ENCODE data around the gene LARP1.
"Not testable (repeated sequence)": the region's sequence is repeated elsewhere in the genome, so short reads cannot be mapped to it uniquely, and the experiment has no call there.

The LARP1 gene

DNA sequence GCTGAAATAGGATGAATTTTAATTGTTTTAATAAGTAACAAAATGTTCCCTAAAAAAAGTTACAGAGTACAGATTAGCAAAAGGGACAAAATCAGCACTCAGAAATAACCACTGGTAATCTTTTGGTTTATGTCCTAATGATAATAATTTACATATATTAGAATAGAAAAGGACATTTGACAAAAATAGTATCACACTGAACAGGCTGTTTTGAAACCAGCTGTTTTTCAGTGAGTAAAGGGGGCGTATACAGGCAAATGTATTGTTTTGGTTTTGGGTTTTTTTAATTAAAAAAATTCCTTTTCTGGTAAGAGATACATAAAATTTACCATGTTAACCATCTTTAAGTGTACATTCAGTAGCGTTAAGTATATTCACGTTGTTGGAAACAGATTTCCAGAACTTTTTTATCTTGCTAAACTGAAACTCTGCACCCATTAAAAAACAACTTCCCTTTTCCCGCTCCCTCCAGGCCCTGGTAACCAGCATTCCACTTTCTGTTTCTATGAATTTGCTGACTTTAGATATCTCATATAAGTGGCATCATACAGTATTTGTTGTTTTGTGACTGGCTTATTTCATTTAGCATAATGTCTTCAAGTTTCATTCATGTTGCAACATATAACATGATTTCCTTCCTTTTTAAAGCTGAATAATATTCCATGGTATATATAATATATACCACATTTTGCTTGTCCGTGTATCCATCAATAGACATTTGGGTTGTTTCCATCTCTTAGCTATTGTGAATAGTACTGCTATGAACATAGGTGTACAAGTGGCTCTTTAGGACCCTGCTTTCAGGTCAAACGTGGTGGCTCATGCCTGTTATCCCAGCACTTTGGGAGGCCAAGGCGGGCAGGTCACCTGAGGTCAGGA lies 20.6 kb upstream of the LARP1 start:
- DNase-seq (ENCODE audit: low read depth in 2 of 2): no peak

DNA sequence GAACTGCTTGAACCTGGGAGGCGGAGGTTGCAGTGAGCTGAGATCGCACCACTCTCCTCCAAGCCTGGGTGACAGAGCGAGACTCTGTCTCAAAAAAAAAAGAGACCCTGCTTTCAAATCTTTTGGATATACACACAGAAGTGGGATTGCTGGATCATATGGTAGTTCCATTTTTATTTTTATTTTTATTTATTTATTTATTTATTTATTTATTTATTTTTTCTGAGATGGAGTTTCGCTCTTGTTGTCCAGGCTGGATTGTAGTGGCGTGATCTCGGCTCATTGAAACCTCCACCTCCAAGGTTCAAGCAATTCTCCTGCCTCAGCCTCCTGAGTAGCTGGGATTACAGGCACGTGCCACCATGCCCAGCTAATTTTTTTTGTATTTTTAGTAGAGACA lies 19.8 kb upstream of the LARP1 start:
- DNase-seq (ENCODE audit: low read depth in 2 of 2): not testable (repeated sequence)

- not testable (repeated sequence) for DNase-seq (ENCODE audit: low read depth in 2 of 2)
Measured at GRCh38 chr5:154736372-154736771, 18.8 kb upstream of the LARP1 start.

DNA sequence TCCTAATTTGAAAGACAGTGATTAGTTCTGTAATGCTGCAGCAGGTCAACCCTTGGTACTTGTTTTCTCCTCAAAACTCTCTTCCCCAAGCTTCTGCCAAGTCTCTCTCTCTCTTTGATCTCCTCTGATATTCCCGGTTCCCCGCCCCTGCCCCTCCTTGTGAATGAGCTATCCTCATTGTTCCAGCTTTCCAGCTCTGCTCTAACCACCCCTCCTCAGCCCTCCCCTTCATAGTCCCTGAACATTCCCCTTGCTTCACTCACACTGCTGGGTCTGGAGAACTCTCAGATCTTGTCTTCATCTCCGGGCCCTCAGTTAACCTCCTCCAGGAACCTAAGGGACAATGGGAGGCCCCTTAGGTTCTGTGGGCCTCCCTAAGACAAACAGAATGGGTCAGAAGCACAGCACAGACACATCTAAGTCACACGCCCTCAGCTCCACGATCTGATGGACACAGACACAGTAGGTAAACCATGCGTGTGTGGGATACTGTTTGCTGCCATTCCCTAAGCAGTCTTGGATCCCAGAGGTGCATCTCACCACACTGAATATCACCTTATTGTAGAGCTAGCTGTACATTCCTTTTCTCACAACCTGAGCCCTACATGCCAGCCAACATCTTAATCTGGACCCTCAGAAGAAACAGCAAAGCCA lies 17.4 kb upstream of the LARP1 start:
- no peak for DNase-seq (ENCODE audit: low read depth in 2 of 2)

- no peak for DNase-seq (ENCODE audit: low read depth in 2 of 2)
Measured at GRCh38 chr5:154740483-154740882, 14.7 kb upstream of the LARP1 start.

DNA sequence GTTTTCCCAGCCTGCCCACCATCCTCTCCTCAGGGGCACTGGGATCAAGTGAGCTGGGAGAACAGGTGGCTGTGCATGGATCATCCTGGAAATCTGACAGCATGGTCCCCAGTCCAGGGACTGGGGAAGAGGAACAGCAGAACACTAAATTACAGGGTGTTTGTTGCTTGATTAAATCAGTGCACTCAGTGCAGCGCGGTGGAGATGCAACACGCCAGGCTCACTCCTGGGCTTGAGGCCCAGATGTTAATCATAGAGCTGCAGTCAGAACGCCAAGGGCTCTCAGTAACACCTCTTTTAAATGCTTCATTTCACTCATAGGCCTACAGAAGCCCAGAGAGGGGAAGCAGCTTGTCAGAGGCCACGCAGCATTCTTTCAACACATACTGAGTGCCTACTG lies 14.2 kb upstream of the LARP1 start:
- no peak for DNase-seq (ENCODE audit: low read depth in 2 of 2)

DNA sequence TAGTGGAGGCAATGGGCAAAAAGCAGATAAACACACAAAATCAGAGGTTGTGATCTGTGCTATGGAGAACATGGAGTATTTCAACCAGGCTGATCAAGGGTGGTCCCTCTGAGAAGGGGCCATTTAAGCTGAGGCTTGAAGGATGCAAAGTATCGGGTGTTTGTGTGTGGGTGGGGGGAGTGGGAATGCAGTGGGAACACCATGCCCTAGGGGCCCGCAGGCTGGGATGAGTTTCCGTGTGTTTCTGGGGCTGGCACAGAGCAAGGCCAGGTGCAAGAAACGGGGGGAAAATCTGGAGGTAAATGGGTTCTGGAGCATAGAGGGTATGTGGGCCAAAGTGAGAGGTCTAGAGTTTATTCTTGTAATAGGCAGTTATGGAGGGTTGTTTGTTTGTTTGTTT lies 13.8 kb upstream of the LARP1 start:
- no peak for DNase-seq (ENCODE audit: low read depth in 2 of 2)

- DNase-seq (ENCODE audit: low read depth in 2 of 2): no peak
Measured at GRCh38 chr5:154743812-154744211, 11.4 kb upstream of the LARP1 start.

- DNase-seq (ENCODE audit: low read depth in 2 of 2): no peak
Measured at GRCh38 chr5:154745349-154745748, 9.8 kb upstream of the LARP1 start.

DNA sequence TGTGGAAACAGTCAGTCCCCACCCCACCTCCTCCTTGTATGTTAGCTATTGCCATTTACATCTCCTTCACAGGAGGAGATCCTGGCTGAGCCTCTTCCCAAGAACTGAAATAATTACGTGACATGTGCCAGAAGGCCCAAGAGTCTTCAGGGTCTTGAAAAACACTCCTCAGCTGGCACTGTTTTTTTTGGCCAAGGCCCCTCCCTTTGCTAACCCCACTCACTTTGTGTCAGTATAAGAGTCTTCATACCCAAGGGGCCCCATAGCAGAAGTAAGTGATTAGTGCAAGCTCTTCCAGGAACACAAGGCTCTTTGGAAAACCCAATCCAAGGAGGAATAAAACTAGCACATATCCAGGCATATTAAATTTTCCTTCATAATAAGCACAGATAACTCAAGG lies 5.7 kb upstream of the LARP1 start:
- DNase-seq (ENCODE audit: low read depth in 2 of 2): no peak

DNA sequence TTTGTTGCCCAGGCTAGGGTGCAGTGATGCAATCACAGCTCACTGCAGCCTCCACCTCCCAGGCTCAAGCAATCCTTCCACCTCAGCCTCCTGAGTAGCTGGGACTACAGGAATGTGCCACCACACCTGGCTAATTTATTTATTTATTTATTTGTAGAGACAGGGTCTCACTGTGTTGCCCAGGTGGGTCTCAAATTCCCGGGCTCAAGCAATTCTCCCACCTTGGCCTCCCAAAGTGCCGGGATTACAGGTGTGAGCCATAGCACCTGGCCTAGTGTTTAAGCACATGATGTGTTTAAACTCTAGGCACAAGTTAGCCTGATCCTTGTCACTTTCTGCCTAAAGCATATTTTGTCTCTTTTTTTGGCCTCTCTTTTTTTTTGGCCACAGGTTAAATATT lies 4.5 kb upstream of the LARP1 start:
- not testable (repeated sequence) for DNase-seq (ENCODE audit: low read depth in 2 of 2)

- DNase-seq (ENCODE audit: low read depth in 2 of 2): no peak
Measured at GRCh38 chr5:154751854-154752253, 3.3 kb upstream of the LARP1 start.

- DNase-seq (ENCODE audit: low read depth in 2 of 2): no peak
Measured at GRCh38 chr5:154753792-154754191, 1.4 kb upstream of the LARP1 start.

DNA sequence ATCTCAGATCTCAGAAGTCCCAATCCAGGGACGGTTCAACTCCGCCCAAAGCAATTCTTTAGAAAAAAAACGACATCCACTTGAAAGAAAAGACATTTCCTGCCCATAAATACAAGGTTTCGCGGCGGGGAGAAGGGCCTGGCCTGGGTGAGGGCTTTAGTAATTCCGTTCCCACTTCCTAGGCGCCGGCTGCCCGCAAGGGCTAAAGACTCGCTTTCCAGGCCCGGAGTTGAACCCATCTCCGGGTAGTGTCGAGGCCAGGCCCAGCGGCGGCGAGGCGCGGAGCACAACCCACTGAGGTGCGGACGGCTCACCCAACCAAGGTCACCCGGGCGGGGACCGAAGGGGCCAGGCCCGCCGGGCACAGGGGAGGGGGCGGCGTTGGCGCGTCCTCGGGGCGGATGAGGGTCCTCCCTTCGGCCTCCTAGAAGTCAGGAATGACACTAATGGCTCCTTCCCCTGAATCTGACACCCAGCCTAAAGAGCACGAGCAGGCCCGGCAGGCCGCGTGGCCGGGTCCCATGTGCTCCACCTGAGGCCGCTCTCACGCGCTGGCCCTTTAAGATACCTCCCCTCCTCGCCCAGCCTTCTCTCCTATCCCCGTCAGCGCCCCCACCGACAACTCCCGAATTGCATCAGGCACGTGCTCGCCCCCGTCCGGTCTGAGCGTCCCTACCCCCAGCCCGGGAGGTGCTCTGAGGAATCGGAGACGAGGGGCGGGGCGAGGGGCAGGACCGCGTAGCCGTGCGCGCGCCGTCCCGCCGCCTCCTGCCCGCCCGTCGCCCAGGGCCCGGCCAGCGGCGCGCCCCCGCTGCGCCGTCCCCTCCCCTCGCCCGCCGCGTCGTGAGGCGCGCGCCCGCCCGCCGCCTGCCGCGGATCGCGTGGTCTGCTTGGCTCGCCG lies 467 bp upstream of the LARP1 start:
- DNase-seq (ENCODE audit: low read depth in 2 of 2): peak; percentile 97 to 99

DNA sequence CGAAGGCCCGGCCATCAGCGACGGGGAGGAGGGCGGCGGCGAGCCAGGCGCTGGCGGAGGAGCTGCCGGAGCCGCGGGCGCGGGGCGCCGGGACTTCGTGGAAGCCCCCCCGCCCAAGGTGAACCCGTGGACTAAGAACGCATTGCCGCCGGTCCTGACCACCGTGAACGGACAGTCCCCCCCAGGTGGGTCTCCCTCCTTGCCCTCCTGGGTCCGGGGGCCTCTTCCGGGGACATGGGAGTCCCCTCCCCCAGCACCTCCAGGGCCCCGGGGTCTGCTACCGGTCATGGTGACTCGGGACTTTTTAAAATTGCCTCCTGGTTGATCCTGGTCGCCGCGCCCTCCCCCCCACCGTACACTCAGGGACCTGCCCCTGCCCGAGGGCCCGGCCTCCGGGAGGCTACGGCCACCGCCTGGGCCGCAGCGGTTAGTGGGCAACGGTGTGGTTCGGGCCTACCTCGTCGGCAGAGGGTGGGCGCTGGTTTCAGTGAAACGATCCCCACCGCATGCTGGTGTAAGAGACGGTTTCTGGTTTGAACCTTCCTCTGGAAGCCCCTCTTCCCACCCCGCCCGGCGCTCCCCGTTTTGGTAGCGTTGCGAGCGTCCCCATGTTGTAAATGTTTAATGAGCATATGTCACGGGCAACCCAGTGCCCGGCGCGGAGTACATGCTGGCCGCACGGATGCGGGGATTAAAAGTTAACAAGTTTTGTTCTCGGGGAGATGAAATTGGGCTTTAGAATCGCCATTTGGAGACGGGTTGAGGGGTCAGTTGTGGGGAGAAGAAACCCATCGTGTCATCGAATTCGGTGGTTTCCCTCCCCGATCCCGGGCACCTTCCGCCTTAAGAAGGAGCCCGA lies 1.1 kb downstream of the LARP1 start:
- DNase-seq (ENCODE audit: low read depth in 2 of 2): peak in 1 of 2 donors; percentile 7

DNA sequence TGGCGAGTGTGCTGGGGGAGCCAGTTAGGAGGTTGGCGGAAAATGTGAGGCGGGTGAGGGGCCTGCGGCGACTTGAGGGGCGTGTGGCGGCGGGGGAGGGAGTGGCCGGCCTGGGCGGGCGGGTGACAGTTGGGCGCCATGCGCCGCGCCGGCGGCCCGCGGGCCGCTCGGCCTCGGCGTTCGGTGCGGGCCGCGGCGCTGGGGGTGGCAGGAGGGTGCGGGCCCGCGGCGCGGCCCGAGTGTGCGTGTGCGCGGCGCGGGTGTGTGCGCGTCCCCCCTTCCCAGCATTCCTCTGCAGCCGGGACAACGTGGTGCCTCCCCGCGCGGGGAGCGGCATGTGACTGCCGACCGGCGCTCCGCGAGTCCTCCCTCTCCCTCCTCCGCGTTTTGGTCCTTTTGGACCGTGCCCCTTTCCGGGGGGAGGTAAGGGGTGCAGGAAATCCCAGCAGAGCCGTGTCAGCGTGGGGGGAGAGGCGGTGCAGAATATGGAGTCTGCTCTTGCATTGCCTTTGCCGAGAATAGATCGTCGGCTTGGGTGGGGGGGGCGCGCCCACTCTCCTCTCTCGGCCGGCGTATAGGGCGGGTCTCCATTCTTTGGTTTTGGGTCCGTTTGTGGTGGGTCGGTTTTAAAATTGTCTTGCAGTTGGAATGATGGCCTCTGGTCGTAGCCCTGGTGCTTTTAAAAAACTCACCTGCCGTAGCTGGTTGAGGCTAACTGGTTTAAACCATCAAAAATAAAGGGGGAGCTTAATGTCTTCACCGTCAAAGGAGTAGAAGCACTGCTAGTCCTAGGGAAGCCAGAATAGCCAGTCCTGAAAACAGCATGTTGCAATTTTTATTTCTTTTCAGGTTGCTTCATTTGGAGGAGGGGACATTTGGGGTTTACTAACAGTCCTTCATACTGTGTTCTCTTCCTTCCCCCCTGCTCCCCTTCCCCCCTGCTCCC lies 2.0 kb downstream of the LARP1 start:
- peak in 1 of 2 donors; percentile 41 for DNase-seq (ENCODE audit: low read depth in 2 of 2)

DNA sequence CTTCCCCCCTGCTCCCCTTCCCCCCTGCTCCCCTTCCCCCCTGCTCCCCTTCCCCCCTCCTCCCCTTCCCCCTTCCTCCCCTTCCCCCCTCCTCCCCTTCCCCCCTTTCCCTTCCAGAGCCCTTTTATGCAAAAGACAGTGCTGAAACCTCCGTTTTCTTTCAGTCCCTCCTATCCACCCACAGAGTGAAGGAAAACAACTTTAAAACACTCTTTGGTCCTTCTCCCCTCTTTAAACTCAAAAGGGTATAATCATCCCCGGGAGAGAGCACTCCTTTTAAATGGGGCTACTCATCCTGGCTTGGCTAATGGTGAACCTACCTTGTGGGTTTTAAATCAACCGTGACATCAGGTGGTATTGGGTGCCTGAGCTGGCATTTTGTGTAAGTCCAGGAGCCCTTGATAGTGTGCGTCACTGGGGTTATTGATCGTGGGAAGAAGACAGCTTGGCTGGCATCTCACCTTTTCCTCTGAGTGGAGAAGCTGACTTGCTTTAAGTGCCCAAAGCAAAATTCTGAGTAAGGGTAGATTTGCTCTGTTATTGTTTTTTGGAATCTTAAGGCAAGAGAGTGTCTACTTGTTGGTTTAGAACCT lies 2.7 kb downstream of the LARP1 start:
- DNase-seq (ENCODE audit: low read depth in 2 of 2): peak in 1 of 2 donors; percentile 23

GRCh38 chr5:154758493-154758892 lies 3.3 kb downstream of the LARP1 start:
- no peak for DNase-seq (ENCODE audit: low read depth in 2 of 2)

- DNase-seq (ENCODE audit: low read depth in 2 of 2): no peak
Measured at GRCh38 chr5:154758977-154759376, 3.8 kb downstream of the LARP1 start.

- not testable (repeated sequence) for DNase-seq (ENCODE audit: low read depth in 2 of 2)
Measured at GRCh38 chr5:154759868-154760267, 4.7 kb downstream of the LARP1 start.

Measured in stimulated activated CD8-positive, alpha-beta memory T cell treated with anti-CD3 and anti-CD28 coated beads, Interleukin-2, amount 100 ng/mL, for 1 hour (primary cell).